HUDEP-2 (cell line): ENCODE results near the gene APOB.

Source experiments
- DNase-seq, 76 experiments: peaks; one replicate each; lab custom pipeline; 2025; ENCODE audit not compliant: unreplicated experiment in 76 of 76; lab: John Stamatoyannopoulos, UW

Gene APOB

DNA sequence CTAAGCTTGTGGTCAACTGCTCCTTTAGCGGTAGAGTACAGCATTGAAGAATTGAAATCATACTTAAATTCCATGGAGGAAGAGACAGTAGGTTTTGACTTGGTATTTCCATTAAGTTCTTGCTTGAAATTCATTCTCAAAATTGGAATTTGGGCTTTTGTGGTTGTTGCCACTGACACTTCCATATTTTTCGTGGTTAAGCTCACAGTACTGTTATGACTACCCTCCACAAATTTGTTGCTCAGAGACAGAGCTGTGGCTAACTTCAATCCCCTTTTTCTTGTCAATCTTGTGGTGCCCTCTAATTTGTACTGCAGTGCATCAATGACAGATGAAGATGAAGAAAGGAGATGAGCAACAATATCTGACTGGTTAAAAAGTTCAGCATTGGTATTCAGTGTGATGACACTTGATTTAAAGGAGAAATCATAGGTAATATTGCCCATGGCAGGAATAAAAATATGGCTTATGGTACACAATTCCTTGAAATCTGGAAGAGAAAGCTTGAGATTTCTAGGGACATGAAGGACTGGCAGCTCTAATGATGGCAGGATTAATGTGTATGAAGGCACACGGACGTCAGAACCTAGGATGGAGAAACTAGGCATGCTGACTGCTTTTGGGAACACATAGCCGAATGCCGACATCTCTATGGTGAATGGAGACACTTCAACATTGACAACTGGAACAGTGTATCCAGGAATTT, 37.3 kb downstream of the APOB start:
- DNase-seq, result no peak

DNA sequence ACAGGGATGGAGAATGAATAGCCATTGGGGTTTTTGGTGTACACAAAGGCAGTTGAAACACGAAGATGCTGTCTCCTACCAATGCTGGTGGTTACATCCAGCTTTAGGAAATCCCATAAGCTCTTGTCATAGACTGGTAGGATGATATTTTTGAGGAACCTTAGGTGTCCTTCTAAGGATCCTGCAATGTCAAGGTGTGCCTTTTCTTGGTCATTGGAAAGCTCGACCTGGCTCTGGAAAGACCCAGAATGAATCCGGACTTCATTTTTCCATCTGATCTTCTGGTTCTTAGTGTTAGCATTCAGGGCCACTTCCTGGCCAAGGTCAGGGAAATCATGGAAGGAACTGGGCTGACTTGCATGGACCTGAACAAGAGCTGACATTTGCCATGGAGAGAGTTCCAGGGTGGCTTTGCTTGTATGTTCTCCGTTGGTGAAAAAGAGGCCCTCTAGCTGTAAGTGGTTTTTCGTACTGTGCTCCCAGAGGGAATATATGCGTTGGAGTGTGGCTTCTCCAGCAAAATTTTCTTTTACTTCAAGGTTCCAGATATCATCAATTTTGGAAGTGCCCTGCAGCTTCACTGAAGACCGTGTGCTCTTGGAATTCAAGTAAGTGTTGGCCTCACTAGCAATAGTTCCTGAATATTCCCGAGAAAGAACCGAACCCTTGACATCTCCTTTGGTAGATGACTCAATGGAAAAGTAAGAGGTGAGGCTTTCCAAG, 38.0 kb downstream of the APOB start:
- DNase-seq, result no peak

GRCh38 chr2:21005111-21005699, 38.7 kb downstream of the APOB start:
- no peak for DNase-seq

GRCh38 chr2:21004181-21004572, 39.7 kb downstream of the APOB start:
- no peak for DNase-seq

DNA sequence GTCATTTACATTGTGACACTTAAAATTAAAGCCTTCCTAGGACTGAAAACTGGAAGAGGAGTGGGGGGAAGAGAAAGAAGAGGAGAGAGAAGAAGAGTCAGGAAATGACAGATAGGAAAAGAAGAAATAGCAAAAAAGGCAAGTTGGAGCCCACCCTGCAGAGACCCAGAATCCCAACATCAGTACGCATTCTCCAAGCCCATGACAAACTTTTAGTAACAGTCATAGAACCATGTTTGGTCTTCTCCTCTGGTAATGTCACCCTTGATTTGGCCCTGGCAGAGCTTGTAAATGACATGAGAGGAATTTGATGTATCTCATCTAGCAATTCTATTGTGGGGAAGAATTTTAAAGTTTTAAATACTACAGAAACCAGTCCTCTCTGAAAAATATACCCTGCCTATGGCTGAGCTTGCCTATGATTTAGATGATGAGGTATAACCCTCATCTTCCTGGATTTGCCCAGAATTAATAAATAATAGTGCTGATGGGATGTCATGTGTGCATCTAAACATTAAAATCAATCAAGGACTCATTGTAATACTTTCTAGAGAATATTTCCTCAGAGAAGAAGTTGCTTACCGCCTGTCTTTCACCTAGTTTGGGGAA, 40.2 kb downstream of the APOB start:
- no peak for DNase-seq

- DNase-seq, result no peak
Measured at GRCh38 chr2:21002814-21003192, 41.1 kb downstream of the APOB start.

DNA sequence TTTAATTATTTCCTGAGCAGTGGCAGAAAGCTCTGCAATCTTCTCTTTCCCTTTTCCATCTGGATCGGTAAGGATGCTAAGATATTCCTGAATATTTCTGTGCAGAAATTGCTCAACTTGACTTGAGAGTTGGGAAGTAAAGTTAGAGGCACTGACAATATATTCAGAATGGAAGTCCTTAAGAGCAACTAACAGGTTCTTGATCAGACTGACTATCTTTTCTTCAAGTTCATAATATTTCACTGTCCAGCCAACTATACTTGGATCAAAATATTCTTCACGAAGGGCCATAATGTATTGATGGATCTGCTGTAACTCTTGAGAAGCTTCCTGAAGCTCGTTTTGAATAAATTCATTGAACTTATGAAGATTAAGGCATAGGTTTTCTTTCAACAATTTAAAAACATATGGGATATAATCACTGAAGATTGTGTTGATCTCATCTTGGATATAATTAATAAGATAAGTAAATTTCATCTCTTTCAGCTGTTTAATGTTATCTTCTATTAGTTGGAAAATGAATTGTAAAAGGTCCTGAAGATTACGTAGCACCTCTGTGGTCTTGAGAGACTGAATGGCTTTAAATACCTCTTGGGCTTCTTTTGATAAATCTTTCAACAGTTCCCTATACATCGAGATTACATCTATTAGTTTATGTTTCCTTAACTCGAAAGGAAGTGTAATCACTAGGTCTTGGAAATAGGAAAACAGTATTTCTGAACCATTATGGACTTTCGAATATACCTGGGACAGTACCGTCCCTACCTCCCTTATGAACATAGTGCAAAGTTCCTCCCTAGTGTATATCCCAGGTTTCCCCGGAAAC, 41.7 kb downstream of the APOB start:
- DNase-seq, result no peak

DNA sequence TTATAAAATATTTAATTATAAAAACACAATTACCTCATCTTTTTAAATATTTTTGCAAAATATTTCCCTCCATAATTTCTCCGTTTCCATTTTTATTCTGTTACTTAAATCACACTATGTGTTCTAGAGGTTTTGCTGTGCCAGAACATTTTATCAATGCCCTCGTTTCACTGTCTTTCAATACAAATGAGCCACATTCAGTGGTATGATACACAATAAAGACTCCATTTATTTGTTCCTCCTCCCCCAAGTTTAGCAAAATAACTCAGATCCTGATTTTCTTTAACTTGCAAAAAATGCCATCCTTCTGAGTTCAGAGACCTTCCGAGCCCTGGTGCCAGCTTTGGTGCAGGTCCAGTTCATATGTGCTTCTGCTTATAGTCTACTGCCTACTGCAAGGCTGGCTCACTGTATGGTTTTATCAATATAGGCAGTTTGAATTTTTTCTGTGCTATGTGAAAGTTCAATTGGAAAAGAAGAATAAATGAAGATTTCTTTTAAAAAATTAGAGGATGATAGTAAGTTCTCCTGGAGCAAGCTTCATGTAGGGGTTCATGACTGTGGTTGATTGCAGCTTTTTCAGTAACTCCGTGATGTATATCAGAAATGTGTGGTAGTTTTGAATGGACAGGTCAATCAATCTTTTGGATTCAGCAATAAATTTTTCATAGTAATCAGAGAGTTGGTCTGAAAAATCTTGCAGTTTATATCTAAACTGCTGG, 42.5 kb downstream of the APOB start:
- DNase-seq, result no peak

- DNase-seq, result no peak
Measured at GRCh38 chr2:20999906-21000645, 43.8 kb downstream of the APOB start.

DNA sequence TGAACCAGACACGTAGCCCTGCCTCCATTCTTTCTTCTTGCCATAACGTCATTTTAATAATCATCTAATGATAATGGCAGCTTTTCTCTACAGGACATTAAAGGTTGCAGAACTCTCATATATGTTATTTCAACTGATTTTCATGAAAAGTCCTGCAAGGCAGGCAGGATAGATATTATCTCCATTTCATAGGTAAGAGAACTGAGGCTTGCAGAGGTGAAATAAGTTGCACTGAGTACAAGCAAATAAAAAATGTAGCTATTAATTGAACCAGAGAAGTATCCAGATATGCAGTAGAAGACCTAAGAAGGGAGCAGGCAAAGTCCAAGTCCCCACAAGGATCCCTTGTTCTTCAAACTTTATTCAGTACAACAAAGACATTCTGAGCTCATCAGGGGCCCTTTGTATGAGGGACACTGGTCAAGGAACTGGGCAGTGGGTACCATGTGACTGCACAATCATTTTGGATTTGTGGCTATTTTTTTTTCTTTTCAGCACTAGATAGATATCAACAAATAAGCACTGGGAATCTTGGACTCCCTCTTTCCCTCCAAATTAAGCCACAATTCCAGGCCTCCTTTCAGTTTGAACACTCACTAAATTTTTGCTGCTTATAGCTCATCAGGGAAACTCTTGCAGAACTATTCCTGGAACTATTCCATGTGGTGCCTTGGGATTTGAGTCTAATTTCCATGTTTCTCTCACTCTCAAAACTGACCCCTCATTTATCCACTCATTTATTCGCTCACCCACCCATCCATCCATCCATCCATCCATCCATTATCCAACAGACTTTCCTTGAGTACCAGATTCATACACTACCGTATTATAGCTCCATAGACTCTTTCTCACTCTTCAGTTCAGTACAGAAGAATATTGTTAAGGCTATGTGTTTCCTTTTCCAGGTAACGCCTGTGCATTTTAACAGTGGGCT, 44.6 kb downstream of the APOB start:
- DNase-seq, result no peak

DNA sequence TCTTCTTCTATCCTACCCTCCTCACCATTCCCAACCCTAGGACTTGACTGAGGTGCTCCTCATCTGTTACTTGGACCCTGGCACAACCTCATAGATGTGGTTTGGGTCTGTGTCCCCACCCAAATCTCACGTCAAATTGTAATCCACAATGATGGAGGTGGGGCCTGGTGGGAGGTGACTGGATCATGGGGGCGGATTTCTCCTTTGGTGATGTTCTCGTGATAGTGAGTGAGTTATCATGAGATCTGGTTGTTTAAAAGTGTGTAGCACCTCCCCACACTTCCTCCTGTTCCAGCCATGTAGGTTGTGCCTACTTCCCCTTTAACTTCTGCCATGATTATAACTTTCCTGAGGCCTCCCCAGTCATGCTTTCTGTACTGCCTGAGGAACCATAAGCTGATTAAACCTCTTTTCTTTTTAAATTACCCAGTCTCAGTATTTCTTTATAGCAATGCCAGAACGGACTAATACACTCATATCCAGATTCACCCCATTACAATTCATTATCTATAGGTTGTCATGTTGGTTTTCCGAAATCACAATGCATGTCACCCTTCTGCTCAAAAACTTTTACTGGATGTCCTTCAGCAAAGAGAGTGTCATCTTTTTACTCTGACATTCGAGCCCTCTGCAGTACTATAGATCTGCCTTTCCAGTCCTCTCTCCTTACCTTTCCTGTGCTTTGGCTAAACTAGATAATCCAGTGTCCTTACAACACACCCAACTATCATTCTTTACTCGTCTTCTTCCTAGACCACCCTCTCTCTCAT, 45.7 kb downstream of the APOB start:
- DNase-seq, result no peak

GRCh38 chr2:20994130-20994529, 49.7 kb downstream of the APOB start:
- no peak for DNase-seq

DNA sequence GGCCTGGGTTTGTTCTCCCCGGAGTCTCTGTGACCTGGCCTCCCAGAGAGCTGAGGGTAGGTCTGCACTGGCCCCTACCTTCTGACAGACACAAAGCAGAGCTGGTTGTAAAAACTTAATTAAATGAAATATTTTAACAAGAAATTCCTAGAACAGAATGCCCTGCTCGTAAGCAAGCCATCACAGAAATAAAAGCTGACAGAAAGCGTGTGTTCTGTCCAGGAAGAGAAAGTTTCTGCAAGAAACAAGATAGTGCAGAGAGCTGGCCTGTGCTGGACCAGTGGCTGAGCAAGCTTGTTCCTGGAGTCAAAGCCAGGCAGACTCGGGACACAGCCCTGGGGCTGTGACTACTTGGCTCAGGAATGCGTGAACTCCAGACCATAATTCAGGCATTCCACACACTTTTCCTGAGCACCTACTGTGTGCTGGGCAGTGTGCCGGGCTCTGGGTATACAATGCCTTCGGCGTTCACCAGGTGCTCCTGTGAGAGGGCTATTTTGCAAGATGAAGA, 51.6 kb downstream of the APOB start:
- no peak for DNase-seq

GRCh38 chr2:20990442-20991430, 53.1 kb downstream of the APOB start:
- DNase-seq, result no peak

DNA sequence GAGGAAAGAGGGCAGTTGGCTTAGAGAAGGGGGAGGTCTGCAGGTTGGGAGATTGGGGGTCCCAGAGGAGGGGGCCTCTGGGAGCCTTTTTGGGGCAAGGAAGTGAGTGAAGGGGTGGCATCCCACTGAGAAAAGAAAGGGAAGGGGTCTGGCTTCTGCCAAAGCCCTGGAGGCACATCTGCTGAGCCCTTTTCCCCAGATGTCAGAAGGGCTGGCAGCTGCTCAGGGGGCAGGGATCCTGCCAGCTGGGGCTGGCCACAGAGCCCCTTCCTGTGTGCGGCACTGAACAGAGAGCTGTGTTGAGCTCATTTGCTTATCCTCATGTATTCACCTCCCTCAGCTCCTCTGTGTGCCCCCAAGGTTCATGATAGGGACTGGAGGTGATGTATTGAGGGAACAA, 54.5 kb downstream of the APOB start:
- no peak for DNase-seq

- DNase-seq, result no peak
Measured at GRCh38 chr2:20988905-20989304, 55.0 kb downstream of the APOB start.
